AG20443 (cell line): ENCODE data around the gene TBC1D3I.
"Not testable (repeated sequence)": the region's sequence is repeated elsewhere in the genome, so short reads cannot be mapped to it uniquely, and the experiment has no call there.

ENCODE experiments used
- DNase-seq: peaks from one replicate; pipeline ENCODE4 v3.0.0; 2012; ENCODE audit warnings: low spot score, mixed read lengths

Gene TBC1D3I

GRCh38 chr17:36264470-36264869 is at the start of gene TBC1D3I:
Gene TBC1D3I (minus strand): TSS chr17:36264570. CDS start chr17:36262985, 1,585 bp downstream.
- DNase-seq = not testable (repeated sequence)

GRCh38 chr17:36295161-36295560 is 30.8 kb upstream of the TBC1D3I start:
- DNase-seq = not testable (repeated sequence)

- not testable (repeated sequence) for DNase-seq
Measured at GRCh38 chr17:36289965-36290612, 25.7 kb upstream of the TBC1D3I start.

- not testable (repeated sequence) for DNase-seq
Measured at GRCh38 chr17:36284219-36284618, 19.8 kb upstream of the TBC1D3I start.

- DNase-seq = not testable (repeated sequence)
Measured at GRCh38 chr17:36283256-36283655, 18.9 kb upstream of the TBC1D3I start.

GRCh38 chr17:36242046-36242445 is 22.3 kb downstream of the TBC1D3I start:
- not testable (repeated sequence) for DNase-seq

GRCh38 chr17:36229644-36230043 is 34.7 kb downstream of the TBC1D3I start:
- not testable (repeated sequence) for DNase-seq

- DNase-seq = not testable (repeated sequence)
Measured at GRCh38 chr17:36222967-36223366, 41.4 kb downstream of the TBC1D3I start.

- not testable (repeated sequence) for DNase-seq
Measured at GRCh38 chr17:36221581-36222100, 42.7 kb downstream of the TBC1D3I start.

- DNase-seq = not testable (repeated sequence)
Measured at GRCh38 chr17:36220737-36221580, 43.4 kb downstream of the TBC1D3I start.

GRCh38 chr17:36219556-36219955 is 44.8 kb downstream of the TBC1D3I start:
- not testable (repeated sequence) for DNase-seq

- not testable (repeated sequence) for DNase-seq
Measured at GRCh38 chr17:36215406-36216308, 48.7 kb downstream of the TBC1D3I start.

- no peak for DNase-seq
Measured at GRCh38 chr17:36214918-36215317, 49.5 kb downstream of the TBC1D3I start.

GRCh38 chr17:36213695-36214094 is 50.7 kb downstream of the TBC1D3I start:
- DNase-seq = no peak

- no peak for DNase-seq
Measured at GRCh38 chr17:36212966-36213365, 51.4 kb downstream of the TBC1D3I start.

- no peak for DNase-seq
Measured at GRCh38 chr17:36212272-36212605, 52.1 kb downstream of the TBC1D3I start.

- DNase-seq = not testable (repeated sequence)
Measured at GRCh38 chr17:36211484-36212271, 52.7 kb downstream of the TBC1D3I start.

GRCh38 chr17:36210439-36211211 is 53.7 kb downstream of the TBC1D3I start, which contains the start of gene CCL4L2:
Gene CCL4L2 (plus strand): TSS chr17:36211063.
- not testable (repeated sequence) for DNase-seq

GRCh38 chr17:36209575-36209974 is 54.8 kb downstream of the TBC1D3I start:
- no peak for DNase-seq

- not testable (repeated sequence) for DNase-seq
Measured at GRCh38 chr17:36207383-36207782, 57.0 kb downstream of the TBC1D3I start.
